Panc1 (cell line): ENCODE data around the gene ITPR3.

Experiments
- CTCF ChIP-seq: fragments of 450-650 bp; IDR thresholded peaks from 2 replicates; pipeline ENCODE4 v1.5.1; 2017; ENCODE audit warnings: mild to moderate bottlenecking
- POLR2AphosphoS5 ChIP-seq: IDR thresholded peaks from 2 replicates; pipeline ENCODE4 v1.6.1; 2012; ENCODE audit warnings: mild to moderate bottlenecking, low read depth, low read length, moderate library complexity
- SIN3A ChIP-seq: IDR thresholded peaks from 2 replicates; pipeline ENCODE4 v1.6.1; 2012; ENCODE audit warnings: low read depth, mild to moderate bottlenecking, low read length, moderate library complexity, borderline replicate concordance; ENCODE audit not compliant: insufficient read depth
- TCF7L2 ChIP-seq: IDR thresholded peaks from 2 replicates; pipeline ENCODE4 v1.6.1; 2011; ENCODE audit warnings: mild to moderate bottlenecking, low read depth, low read length, inconsistent platforms

GRCh38 chr6:33591424-33592032 is 29.6 kb upstream of the ITPR3 start:
- TF ChIP-seq CTCF (no peak), TCF7L2 (no peak), POLR2AphosphoS5 (no peak), SIN3A (no peak)
